ENCODE measurements around the gene STC2.
A peak's percentile ranks its signal among the peaks of the same experiment; 100 is the strongest.
"Not testable (repeated sequence)": the region's sequence is repeated elsewhere in the genome, so short reads cannot be mapped to it uniquely, and the experiment has no call there.

The STC2 gene, protein sequence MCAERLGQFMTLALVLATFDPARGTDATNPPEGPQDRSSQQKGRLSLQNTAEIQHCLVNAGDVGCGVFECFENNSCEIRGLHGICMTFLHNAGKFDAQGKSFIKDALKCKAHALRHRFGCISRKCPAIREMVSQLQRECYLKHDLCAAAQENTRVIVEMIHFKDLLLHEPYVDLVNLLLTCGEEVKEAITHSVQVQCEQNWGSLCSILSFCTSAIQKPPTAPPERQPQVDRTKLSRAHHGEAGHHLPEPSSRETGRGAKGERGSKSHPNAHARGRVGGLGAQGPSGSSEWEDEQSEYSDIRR

DNA sequence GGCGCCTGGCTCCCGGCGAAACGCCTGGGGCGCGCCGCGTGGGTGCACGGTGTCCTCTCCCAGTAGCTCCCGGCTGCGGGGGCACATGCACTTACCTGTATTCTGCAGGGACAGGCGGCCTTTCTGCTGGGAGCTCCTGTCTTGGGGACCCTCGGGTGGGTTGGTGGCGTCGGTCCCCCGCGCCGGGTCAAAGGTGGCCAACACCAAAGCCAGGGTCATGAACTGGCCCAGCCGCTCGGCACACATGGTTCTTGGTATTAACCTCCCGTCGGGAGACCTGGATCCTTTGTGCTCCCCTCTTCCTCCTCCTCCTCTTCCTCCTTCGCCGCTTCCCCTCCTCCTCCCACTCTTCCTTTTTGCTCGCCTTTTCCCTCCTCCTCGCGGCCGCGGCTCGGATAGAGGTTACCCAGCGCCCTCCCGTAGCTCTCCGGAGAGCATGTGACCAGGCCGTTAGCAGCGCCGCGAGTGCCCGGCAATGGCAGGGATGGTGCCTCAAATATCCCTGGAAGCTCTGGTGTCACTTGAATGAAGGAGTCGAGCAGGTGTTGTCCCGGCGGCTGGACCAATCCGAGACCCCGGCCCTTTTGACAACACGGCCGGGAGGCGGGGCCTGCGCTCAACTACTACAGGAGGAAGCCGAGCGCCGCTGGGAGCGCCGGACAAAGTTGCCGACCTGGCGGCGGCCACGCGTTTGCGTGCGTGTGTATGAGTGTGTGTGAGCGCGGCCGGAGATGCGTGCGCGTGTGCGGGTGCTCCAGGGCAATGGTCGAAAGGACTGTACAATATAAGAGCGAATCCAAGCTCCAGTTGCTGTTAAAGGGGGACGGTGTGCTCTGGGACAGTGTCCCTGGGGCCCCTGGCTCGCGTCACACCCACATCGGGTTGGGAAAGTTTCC, at the start of gene STC2:
Gene STC2 (minus strand): TSS at position 467 of the 896 bp plus-strand sequence. CDS start 221 bp downstream, at position 246.
- DNase-seq (ENCODE audit: low read depth in 2 of 2) = no peak

DNA sequence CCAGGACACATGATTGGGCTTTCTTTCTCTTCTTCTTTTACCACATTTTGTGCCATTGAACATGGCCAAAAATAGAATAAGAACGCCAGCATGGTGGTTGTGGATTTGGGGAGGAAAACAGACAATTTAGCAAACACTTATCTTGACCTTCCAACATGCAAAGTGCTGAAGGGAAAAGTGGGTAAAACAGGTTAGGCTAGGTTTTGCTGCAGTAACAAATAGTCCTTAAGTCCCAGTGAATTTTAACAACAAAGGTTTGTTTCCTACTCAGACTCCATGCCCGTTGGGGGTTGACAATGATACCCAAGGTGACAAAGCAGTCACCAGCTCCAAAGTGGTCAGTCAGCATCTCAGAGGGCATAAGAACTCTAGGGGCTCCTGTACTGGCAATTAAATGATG, 43.2 kb upstream of the STC2 start:
- no peak for DNase-seq (ENCODE audit: low read depth in 2 of 2)

DNA sequence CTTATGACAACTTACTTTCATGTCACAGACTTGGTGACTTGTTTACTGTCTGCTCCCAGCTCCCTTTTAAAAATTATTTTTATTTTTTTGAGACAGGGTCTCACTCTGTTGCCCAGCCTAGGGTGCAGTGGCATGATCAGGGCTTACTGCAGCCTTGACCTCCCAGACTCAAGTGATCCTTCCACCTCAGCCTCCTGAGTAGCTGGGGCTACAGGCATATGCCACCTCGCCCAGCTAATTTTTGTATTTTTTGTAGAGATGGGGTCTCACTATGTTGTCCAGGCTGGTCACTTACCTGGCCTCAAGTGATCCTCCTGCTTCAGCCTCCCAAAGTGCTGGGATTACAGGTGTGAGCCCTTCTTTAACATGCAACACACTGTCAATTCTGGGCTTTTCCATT, 35.2 kb upstream of the STC2 start:
- DNase-seq (ENCODE audit: low read depth in 2 of 2) = not testable (repeated sequence)

DNA sequence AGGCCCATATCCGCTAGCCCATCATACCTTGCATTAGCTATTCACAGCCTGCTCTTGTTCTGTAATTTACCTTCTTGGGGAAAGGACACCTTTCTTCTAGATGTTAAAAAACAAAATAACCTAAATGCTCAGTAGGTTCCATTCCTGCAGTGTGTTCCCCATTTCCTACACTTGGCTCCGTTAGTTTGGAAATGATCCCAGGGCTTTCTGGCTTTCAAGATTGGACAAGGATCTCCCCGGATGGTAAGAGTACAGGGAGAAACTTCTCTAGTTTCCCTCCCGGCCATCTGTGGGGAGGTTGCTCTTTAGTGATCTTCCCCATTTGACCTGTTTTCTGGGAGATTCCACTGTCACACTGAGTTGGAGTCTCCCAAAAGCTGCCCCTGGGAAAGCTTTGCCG, 27.3 kb upstream of the STC2 start:
- no peak for DNase-seq (ENCODE audit: low read depth in 2 of 2)

DNA sequence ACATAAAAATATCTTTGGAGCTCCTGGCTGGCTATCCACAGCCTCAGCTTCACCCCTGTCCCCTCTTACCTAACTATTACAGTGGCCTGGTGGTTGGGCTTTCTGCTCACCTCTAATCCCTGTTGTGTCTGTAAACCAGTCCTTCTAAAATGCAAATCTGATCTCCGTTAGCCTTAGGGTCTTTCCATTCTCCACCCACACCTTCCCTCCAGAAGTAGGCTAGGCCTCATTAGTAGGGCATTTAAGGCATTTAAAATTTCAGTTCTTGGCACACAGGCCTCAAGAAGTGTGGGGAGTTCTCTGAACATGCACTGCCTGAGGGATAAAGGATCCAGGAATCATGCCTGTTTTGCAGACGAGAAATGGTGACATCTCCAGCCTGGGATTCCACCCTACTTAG, 26.4 kb upstream of the STC2 start:
- no peak for DNase-seq (ENCODE audit: low read depth in 2 of 2)

DNA sequence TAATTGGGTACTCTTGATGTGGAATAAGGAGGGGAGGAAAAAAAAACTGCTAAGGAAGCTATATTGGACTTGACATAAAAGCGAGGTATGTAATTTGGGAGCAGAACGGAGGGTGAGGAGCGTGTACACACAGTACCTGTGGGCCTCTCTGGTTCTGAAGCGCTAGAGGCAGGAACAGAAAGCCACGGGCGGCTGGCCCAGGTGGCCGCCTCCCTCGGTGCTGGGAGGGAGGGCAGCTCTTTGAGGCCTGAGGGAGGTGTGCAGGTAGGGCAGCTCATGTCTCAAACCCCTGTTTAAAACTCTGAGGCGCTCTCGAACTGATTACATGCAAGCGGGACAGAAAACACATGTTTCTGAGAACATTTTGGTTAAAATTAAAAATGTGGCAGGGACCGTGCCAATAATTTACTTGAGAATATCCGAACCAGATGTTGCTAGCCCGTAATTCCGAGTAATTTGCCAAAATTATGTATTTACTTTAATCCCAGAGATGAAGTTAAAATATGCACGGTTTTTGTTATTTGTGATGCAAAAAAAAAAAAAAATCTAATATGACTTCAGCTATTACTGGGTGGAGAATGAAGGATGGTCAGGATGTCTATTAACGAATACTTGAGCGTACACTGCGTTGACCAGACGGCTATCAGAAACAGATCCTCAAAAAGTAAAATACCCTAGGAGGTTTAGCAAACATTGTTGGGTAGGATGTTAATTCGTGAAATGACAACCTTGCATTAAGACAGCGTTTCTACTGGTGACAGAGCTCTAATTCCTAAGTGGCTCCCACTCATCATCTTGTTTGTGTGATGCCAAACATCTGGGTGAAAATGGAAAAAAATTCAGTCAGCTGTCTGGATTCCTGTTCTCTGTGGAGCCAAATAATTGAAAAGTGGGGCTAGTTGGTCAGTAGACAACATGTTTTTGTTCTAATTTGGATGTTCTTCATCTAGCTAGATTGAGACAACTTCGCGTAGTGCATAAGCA, 24.4 kb upstream of the STC2 start:
- no peak for DNase-seq (ENCODE audit: low read depth in 2 of 2)

DNA sequence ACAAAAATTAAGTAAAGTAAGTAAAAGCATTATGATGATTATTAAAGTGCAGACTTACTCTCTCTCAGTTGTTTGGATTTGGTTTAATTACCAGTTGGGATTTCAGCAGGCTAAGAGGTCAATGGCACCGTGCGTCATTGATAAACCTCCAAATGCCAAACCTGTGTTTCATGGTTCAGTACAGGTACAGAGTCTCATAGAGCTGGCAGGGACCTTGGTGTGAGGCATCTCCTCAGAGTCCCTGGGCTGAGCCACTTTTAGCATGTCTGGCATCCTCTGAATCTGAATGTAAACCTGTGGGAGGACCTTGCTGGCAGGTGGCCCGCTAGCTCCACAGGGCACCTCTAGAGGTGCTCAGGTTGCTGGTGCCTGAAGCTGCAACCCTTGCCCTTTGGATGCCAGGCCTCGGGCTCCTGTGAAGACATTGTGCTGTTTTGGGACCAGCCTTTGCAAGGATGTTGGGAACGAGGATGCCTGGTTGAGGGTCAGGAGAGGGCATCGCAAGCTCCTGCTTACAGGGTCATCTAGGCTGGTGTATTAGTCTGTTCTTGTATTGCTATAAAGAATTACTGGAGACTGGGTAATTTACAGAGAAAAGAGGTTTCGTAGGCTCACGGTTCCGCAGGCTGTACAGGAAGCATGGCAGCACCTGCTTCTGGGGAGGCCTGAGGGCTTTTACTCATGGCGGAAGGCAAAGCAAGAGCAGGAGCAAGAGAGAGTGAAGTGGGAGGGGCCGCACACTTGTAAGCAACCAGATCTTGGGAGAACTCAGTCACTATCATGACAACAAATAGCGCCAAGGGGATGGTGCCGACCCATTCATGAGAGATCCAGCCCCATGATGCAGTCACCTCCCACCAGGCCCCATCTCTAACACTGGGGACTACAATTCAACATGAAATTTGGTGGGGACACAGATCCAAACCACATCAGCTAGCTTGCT, 14.9 kb upstream of the STC2 start:
- no peak for DNase-seq (ENCODE audit: low read depth in 2 of 2)

DNA sequence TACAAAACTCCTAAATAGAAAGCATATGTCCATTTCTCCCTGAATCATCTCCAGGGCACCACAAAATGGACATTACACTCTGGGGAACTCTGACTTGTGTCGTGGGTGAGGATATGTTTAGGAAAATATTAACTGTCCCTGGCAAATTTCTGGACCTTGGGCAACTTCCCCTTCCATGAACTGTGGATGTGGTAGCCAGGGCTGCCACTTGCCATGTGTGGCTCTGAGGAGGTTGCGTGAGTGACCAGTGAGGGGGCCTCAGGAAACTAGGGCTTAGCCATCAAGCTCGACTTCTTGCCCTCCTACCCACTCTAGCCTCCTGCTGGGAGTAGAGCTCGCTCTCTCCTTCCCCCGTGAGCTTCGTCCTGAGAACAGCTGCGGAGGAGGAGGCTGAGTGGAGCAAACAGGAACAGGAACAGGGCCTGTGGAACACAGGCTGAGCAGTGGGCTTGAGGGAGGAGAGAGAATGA, 13.8 kb upstream of the STC2 start:
- no peak for DNase-seq (ENCODE audit: low read depth in 2 of 2)

DNA sequence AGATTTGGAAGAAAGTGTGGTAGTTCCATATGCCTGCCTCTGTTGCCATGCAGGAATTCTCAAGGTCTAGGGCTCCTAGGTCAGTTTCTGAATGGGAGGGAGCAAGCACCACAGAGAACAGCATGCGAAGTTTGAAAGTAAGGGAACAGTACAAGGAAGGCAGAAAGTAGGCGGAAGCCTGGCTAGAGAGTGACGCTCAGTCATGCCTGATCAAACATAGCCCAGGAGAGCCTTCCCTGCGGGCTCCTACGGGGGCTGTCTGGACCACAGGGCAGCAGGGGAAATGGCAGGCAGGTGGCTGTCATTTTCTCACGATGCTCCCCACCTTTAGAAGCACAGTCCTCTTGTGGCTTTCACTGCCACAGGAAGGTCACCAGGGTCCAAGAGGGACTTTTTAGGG, 12.8 kb upstream of the STC2 start:
- DNase-seq (ENCODE audit: low read depth in 2 of 2) = no peak

DNA sequence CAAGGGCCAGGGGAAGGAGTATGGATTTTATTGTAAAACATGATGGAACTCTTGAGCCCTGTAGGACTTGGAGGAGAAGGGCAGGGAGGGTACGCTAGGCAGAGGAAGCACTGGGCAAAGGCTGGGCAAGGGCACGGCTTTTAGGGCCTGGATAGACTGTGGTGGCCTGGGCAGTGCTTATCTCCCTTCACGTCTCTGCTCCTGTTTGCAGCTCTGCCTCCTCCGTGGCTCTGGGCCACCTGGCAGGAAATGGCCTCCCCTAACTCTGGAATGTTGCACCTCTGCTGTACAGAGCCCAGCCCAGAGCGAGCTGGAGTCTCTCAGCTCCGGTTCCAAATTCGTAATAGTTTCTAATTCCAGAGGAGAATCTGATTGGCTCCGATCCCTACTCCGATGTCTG, 12.2 kb upstream of the STC2 start:
- no peak for DNase-seq (ENCODE audit: low read depth in 2 of 2)

DNA sequence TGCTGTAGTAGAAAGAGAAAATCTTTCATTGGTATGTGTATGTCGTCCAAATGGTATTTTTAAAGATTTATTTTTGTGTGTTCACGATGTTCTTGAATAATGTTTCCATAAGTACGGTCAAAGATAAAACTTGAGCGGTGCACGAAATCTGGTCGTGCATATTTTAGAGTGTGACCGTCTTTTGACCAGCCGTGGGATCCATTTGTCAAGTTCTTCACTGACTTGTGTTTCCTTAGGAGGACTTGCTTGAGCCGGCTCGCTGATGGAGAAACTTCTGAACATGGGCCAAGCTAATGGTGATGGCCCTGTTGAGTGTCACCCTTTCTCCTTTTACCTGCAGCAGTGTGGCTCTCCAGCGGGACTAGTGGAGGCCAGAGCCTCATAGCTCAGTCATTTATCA, 11.1 kb upstream of the STC2 start:
- no peak for DNase-seq (ENCODE audit: low read depth in 2 of 2)

DNA sequence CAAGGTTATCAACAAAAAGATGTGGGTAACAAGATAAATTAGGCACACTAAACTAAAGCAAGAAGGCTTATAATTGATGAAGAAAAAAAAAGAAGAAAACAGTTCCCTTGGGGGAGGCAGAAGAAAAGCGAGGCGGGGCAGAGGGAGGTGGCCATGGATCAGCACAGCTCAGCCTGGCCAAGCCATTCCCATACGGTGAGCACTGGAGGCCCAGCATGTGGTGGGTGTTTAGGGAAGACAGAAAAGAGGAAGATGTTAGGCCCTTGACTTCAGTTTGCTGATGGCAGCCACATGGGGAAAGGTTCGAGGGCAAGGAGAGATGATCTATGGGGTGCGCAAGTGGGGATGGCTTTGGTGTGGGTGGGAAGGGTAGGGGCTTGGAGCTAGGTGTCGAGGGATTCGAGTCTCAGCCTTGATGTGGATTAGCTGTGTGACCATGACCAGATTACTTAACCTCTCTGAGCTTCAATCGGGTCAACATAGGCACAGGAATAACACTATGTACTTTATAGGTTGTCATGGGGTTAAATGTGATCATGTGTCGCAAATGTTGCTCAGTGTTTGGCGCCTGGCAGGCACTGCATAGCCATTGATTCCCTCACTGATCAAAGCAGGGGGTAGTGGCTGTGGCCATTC, 10.3 kb upstream of the STC2 start:
- no peak for DNase-seq (ENCODE audit: low read depth in 2 of 2)

DNA sequence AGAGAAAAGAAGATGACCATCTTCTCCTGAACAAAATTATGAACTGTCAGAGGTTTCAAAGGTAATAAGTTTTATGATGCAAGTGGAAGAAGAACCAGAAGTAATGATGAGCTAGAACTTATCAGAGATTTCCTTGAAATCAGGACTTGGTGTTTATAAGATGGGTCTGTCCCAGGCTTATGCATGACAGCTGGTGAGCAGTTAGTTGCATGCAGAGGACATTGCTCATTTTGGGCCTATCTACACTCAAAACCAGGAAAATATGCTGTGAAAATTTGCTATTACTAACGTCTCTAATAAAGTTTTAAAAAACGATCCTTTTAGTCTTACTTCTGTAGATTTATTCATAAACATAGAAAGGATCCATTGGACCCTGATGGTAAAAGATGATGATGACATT, 6.6 kb upstream of the STC2 start:
- DNase-seq (ENCODE audit: low read depth in 2 of 2) = no peak

DNA sequence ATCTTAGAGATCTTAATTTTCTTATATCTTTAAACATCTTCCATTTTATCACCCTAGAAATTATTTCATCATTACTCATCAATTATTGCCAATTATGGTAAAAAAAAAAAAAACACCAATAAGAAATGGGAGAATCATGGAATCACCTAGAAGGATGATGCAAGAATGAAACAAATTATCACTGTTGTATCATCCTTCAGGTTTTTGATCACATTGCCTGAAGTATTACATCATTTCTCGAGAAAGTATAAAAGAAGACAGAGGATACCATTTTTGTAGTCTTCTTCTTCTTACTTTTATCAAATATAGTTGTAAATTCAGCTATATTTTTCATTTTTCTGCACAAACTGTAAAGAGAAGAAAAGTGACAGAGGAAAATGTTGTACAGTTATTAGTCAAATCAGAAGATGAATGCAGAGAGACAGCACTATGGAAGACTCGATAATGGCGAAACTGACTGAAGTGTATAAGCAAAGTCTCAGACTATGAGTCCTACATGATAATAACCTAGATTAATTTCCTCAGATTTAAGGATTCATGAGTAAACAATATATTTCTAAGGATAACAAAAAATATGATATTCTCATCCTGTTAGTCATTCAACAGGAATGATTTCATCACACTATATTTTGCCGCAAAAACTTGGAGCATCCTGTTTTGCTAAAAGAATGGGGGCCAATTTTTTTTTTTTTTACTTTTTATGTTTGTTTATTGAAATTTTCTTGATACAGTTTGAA, 5.9 kb upstream of the STC2 start:
- no peak for DNase-seq (ENCODE audit: low read depth in 2 of 2)

DNA sequence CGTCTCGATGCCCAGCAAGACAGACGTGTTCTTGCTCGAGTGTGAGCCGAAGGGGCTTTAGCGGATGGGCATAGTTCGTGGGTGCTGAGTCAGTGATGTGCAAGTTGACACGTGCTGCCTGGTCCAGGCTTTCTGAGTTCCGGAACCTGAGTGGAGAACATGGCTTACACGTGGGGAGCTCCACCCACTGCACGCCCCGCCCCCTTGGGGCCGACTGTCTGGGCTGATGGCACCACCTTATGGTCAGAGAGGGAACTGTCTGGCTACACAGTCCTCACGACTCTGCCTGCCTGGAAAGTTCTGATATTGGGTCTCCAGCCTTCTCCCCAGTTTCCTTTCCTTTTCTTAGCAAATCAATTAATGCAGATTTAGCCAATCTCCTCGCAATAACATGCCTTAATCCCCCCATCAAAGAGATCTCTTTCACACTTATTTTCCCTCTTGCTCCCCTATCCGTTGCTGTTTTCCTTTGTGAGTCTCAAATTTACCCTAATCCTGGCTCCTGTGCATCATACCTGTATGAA, 3.8 kb upstream of the STC2 start:
- DNase-seq (ENCODE audit: low read depth in 2 of 2) = peak; percentile 26 to 44

DNA sequence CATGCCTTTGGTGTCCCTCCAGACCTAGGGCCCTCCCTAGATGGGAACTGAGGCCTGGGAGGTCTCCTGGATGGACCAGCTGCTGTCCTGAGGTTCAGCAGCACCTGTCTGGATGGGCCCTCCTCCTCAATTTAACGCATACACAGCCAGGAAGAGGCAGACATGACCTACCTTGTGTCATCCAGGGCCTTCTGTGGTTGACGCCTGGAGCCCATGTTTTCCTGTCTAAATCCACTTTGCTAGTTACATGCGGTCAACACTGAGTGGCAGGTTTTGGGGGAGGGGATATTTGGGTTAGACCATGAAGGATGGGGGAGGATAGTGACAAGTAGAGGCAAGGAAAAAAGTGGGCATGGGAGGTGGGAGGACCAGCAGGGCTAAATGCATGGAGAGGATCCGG, 3.1 kb upstream of the STC2 start:
- no peak for DNase-seq (ENCODE audit: low read depth in 2 of 2)

DNA sequence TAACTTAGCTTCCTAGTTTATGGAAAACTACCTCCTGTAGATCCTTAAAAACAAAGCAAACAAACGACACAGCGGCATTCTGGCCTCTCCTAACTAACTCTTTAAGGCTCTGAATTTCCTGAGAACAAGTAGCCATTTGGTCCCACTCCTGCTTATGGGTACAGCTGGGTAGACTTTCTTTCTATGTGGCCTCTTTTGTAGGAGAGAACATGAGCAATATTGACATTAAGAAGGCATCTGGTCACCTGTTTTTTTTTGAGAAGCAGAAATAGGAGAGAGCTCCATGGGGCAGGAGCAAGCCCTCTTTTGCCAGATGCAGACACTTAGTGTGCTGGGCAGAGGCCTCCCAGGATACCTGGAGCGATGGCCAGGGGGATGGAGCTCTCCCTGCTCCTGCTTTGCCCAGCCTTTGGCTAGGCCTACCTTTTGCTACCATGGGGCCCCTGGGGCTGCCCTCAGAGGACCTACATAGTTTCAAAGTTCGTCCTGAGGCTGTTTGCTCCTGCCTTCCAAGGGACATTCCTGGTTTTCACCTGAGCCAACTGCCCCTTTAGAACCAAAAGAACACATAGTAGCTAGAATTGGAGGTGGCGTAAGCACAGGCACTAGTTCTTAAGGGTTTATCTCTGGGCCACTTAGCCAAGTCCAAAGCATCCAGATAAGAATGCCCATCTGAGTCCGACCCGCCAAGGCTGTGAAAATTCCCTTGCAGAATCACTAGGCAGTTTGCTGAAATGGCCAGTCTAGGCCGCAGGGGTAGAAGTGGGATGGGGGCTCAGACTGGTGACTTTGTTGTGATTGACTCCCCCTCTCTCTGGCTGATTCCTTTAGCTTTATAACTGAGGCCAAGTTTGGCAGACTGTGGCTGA, 2.4 kb upstream of the STC2 start:
- DNase-seq (ENCODE audit: low read depth in 2 of 2) = no peak
